ENCODE data around the gene MRPL18. TPM values are rescaled to one million over a fixed set of nuclear protein-coding genes. Genes with fewer than 3 reads are reported as not detected.
"Not testable (repeated sequence)": the region's sequence is repeated elsewhere in the genome, so short reads cannot be mapped to it uniquely, and the experiment has no call there.

MRPL18 gene
- total RNA-seq, 1 donor: 47.8 TPM

DNA sequence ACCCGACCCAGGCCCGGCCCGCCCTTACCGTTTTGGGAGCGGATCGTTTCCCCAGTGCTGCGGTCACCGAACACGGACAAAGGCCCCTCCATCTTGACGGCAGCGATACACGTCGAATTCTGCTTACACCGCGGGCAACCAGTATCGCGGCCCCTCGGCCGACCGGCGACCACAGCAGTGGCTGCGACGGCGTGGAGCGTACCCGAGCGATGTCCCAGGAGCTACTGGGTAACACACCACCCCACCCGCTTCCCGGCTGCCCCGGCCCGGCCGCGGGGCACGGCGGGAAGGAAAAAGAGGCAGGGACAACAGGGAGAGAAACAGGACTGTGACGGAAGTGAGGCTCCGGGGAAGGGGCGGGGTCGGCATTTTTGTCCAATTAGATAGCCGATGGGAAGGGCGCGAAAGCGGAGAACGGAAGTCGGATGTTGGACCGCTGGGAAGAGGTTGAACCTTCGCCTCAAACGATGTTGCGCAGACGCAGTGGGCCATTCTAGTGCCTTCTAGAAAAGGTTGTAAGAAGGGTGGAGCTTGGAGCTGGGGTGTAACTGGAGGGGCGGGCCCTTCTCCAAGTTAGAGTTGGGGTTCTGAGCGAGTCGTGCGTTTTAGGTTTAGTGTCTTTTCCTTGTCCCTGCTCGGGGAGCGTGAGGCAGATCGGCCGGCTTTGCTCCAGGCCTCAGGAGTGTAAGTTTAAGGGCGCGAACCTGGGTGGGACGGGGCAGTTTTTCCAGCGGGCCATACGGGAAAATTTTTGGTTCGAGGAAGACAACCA lies 704 bp upstream of the MRPL18 start, which contains the start of gene TCP1:
TCP1 (minus strand) TSS at position 226 of the 772 bp plus-strand sequence; CDS start at position 92, 134 bp downstream.
- peak; percentile 98 for DNase-seq (ENCODE audit: insufficient read length, low spot score, missing footprints)
- H3K27me3 ChIP-seq (ENCODE audit: insufficient read depth, low read length): no peaks in the 10 kb centered on the region
- H3K79me2 ChIP-seq (ENCODE audit: insufficient read depth, low read length): peaks cover 82% of the 10 kb centered on the region
- H3K4me2 ChIP-seq (ENCODE audit: insufficient read depth, low read length): peak within 1 kb of the TSS; percentile 99
- peak within 1 kb of the TSS; percentile 89 for H2AFZ ChIP-seq (ENCODE audit: low read length)
- peak within 1 kb of the TSS; percentile 82 for H3K27ac ChIP-seq (ENCODE audit: low read depth, low read length)
- TF ChIP-seq, protein P1, sequence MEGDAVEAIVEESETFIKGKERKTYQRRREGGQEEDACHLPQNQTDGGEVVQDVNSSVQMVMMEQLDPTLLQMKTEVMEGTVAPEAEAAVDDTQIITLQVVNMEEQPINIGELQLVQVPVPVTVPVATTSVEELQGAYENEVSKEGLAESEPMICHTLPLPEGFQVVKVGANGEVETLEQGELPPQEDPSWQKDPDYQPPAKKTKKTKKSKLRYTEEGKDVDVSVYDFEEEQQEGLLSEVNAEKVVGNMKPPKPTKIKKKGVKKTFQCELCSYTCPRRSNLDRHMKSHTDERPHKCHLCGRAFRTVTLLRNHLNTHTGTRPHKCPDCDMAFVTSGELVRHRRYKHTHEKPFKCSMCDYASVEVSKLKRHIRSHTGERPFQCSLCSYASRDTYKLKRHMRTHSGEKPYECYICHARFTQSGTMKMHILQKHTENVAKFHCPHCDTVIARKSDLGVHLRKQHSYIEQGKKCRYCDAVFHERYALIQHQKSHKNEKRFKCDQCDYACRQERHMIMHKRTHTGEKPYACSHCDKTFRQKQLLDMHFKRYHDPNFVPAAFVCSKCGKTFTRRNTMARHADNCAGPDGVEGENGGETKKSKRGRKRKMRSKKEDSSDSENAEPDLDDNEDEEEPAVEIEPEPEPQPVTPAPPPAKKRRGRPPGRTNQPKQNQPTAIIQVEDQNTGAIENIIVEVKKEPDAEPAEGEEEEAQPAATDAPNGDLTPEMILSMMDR (IDR thresholded peaks at IDR 0.05; ENCODE audit: extremely low read depth, low read depth, low read length): no peak
- peaks cover 21% of the 10 kb centered on the region for H4K20me1 ChIP-seq (ENCODE audit: insufficient read depth, low read length)
- H3K4me3 ChIP-seq (ENCODE audit: insufficient read depth, low read length): peak within 1 kb of the TSS; percentile 82
- H3K4me1 ChIP-seq (ENCODE audit: insufficient read depth, low read length): peaks cover 26% of the 10 kb centered on the region
- H3K9me3 ChIP-seq (ENCODE audit: low read depth, low read length): no peaks in the 10 kb centered on the region
- H3K36me3 ChIP-seq (ENCODE audit: insufficient read depth, low read length): peaks cover 47% of the 10 kb centered on the region

GRCh38 chr6:159790956-159791598 lies 810 bp downstream of the MRPL18 start:
- Histone ChIP-seq H3K4me3 (ENCODE audit: insufficient read depth, low read length) (peak overlapping the region; percentile 82), H3K4me2 (ENCODE audit: insufficient read depth, low read length) (peak overlapping the region; percentile 99), H3K79me2 (ENCODE audit: insufficient read depth, low read length) (peaks cover 67% of the 10 kb centered on the region), H4K20me1 (ENCODE audit: insufficient read depth, low read length) (peaks cover 18% of the 10 kb centered on the region), H3K4me1 (ENCODE audit: insufficient read depth, low read length) (peaks cover 26% of the 10 kb centered on the region), H3K27ac (ENCODE audit: low read depth, low read length) (peak overlapping the region; percentile 80), H3K36me3 (ENCODE audit: insufficient read depth, low read length) (peaks cover 34% of the 10 kb centered on the region), H2AFZ (ENCODE audit: low read length) (peak overlapping the region; percentile 89), H3K27me3 (ENCODE audit: insufficient read depth, low read length) (no peaks in the 10 kb centered on the region), H3K9me3 (ENCODE audit: low read depth, low read length) (no peaks in the 10 kb centered on the region)
- TF ChIP-seq, protein P1 (IDR thresholded peaks at IDR 0.05; ENCODE audit: extremely low read depth, low read depth, low read length): no peak
- DNase-seq (ENCODE audit: insufficient read length, low spot score, missing footprints): no peak

DNA sequence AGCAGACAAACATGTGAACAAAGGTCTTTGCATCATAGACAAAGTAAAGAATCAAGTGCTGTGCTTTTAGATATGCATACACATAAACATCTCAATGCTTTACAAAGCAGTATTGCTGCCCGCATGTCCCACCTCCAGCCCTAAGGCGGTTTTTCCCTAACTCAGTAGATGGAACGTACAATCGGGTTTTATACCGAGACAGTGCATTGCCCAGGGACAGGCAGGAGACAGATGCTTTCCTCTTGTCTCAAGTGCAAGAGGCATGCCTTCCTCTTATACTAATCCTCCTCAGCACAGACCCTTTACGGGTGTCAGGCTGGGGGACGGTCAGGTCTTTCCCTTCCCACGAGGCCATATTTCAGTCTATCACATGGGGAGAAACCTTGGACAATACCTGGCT lies 4.7 kb downstream of the MRPL18 start:
- H3K79me2 ChIP-seq (ENCODE audit: insufficient read depth, low read length): peaks cover 37% of the 10 kb centered on the region
- H3K36me3 ChIP-seq (ENCODE audit: insufficient read depth, low read length): peaks cover 45% of the 10 kb centered on the region
- not testable (repeated sequence) for H3K27ac ChIP-seq (ENCODE audit: low read depth, low read length); H3K4me2 ChIP-seq (ENCODE audit: insufficient read depth, low read length); H2AFZ ChIP-seq (ENCODE audit: low read length); H3K9me3 ChIP-seq (ENCODE audit: low read depth, low read length); H3K27me3 ChIP-seq (ENCODE audit: insufficient read depth, low read length); H3K4me3 ChIP-seq (ENCODE audit: insufficient read depth, low read length); H4K20me1 ChIP-seq (ENCODE audit: insufficient read depth, low read length); DNase-seq (ENCODE audit: insufficient read length, low spot score, missing footprints)
- peaks cover 11% of the 10 kb centered on the region for H3K4me1 ChIP-seq (ENCODE audit: insufficient read depth, low read length)

- Histone ChIP-seq H3K4me3 (ENCODE audit: insufficient read depth, low read length) (no peak overlapping the region), H3K27ac (ENCODE audit: low read depth, low read length) (no peak overlapping the region), H4K20me1 (ENCODE audit: insufficient read depth, low read length) (no peaks in the 10 kb centered on the region), H3K79me2 (ENCODE audit: insufficient read depth, low read length) (peaks cover 16% of the 10 kb centered on the region), H3K27me3 (ENCODE audit: insufficient read depth, low read length) (no peaks in the 10 kb centered on the region), H3K36me3 (ENCODE audit: insufficient read depth, low read length) (peaks cover 40% of the 10 kb centered on the region), H3K4me1 (ENCODE audit: insufficient read depth, low read length) (no peaks in the 10 kb centered on the region), H3K4me2 (ENCODE audit: insufficient read depth, low read length) (no peak overlapping the region), H2AFZ (ENCODE audit: low read length) (no peak overlapping the region), H3K9me3 (ENCODE audit: low read depth, low read length) (no peaks in the 10 kb centered on the region)
- no peak for DNase-seq (ENCODE audit: insufficient read length, low spot score, missing footprints)
- TF ChIP-seq, protein P1 (IDR thresholded peaks at IDR 0.05; ENCODE audit: extremely low read depth, low read depth, low read length): no peak
These were observed 7.3 kb downstream of the MRPL18 start for GRCh38 chr6:159797554-159797953.
